Stimulated activated CD8-positive, alpha-beta memory T cell treated with anti-CD3 and anti-CD28 coated beads, Interleukin-12 subunit alpha, Interleukin-12 subunit beta, amount 100 ng/mL, for 24 hours (primary cell): ENCODE data around the gene CX3CR1.

Experiments
- DNase-seq: peaks from one replicate; pipeline ENCODE4 v3.0.0-alpha.2; 2020; ENCODE audit errors: extremely low read depth

Gene CX3CR1

GRCh38 chr3:39222939-39223338, 56.9 kb downstream of the CX3CR1 start:
- no peak for DNase-seq

DNA sequence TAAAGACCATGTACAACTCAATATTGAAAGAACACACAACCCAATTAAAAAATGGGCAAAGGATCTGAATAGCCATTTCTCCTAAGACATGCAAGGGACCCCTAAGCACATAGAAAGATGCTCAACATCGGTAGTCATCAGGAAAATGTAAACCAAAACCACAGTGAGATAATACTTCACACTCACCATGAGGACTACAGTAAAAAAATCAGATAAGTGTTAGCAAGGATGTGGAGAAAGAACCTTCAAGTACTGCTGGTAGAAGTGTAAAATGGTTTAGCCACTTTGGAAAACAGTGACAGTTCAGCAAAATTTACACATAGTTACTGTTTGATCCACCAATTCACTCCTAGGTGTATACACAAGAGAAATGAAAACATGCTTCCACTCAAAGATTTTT, 57.4 kb downstream of the CX3CR1 start:
- no peak for DNase-seq

DNA sequence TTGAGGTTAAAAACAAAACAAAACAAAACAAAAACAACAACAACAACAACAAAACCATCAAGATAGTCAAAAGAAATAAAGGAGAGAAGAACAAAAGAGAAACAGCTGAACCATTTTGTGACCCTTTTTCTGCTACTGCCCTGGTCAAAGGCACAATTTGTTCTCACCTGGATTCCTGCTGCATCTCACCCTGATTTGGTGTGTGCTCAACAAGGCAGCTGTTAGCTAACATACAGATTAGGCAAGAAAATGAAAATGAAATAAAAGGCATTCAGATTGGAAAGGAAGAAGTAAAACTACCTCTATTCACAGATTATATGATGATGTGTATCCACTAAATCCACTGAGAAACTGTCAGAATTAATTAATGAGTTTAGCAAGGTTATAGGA, 58.7 kb downstream of the CX3CR1 start:
- DNase-seq: no peak

DNA sequence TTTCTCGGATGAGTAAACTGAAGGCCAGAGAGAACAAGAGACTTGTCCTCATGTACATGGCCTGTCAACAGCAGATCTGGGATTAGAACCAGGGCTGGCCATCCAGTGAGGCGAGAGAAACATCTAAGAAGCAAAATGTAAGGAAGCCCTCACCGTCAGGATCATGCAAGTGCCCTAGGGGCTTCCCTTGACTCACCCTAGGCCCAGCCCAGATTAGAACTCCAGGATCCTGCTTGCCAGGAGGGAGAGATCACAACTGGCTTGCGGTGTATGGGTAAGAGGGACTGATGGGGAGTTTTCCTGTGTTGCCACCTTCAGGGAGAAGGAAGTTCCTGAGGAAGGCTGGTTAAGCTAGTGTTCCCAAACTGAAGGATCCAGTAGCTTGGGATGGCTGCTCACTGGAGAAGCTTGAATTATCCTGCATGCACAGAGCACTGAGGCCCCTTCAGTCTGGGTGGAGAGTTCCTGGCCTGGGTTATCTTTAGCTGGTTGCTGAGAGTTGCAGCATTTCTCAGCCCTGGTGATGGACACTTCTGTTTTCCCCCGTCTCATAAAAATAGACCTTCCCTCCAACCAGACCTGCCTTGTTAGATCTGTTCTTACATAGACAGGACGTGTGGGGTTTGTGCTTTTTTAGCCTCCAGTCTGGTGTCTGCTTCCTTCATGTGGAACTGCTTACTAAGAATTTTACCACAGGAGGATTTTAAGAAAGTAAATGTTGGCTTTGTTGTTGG, 59.3 kb downstream of the CX3CR1 start:
- no peak for DNase-seq

GRCh38 chr3:39219702-39220101, 60.1 kb downstream of the CX3CR1 start:
- no peak for DNase-seq

- DNase-seq: no peak
These were observed 63.6 kb downstream of the CX3CR1 start for GRCh38 chr3:39216176-39216790.

DNA sequence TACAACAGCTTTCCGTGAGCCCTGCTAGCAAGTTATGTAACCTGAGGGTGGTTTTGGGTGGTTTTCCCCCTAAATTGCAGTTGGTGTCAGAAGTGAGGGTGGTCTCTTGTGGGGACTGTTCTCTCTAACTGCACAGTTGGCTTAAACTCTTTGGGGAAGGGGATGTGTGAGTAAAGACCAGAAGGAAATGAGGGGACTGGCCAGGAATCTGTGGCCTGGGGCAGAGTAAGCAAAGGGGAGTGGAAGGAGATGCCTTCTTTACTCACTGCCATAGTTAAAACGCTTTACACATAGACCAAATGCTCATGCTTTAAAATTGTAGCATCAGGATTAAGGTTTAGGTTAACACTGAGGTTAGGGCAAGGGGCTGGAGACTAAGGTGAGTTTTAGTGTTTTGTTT, 66.2 kb downstream of the CX3CR1 start:
- no peak for DNase-seq
